Uterus (tissue), 2 donors: ENCODE results near the gene HMGB3.

ENCODE experiments used
- CTCF ChIP-seq, 4 experiments: fragments of 200-600 bp in 2 of 4; fragments of 450-650 bp in 2 of 4; sonication (generic) in 2 of 4; IDR thresholded peaks; one replicate each; pipeline ENCODE4 v1.5.1; 2016 to 2019; ENCODE audit warnings: antibody characterized with exemption in 4 of 4, mild to moderate bottlenecking in 2 of 4, moderate library complexity in 1 of 4
- POLR2A ChIP-seq, 2 donors: fragments of 450-650 bp; IDR thresholded peaks; one replicate each; pipeline ENCODE4 v1.6.1; 2016; ENCODE audit warnings: antibody characterized with exemption in 2 of 2, mild to moderate bottlenecking in 1 of 2, moderate library complexity in 1 of 2

GRCh38 chrX:150982788-150983520 is at the start of gene HMGB3:
- TF ChIP-seq CTCF (IDR thresholded peaks at IDR 0.05) (no peak), POLR2A (IDR thresholded peaks at IDR 0.05) (peak in 1 of 2 donors; percentile 35)
